HG03139 (cell line): ENCODE measurements around the gene CCDC74B.
A peak's percentile ranks its signal among the peaks of the same experiment; 100 is the strongest.
"Not testable (repeated sequence)": the region's sequence is repeated elsewhere in the genome, so short reads cannot be mapped to it uniquely, and the experiment has no call there.

ENCODE experiments used
- ATAC-seq: cut with Tn5 transposase; IDR thresholded peaks from one replicate; pipeline ENCODE4 v1.9.1; 2021; ENCODE audit not compliant: unreplicated experiment

The CCDC74B gene

DNA sequence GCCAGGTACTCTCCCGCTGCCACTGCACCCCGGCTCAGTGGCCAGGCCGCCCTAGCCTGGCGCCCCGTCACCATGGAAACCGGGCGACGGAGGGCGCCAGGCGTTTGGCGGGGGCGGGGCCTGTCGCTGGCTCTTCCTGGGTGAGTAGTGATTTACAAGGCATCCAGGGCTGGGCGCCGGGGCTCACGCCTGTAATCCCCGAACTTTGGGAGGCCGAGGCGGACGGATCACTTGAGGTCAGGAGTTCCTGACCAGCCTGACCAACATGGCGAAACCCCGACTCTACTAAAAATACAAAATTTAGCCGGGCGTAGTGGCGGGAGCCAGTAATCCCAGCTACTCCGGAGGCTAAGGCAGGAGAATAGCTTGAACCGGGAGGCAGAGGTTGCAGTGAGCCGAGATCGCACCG lies at the start of gene CCDC74B:
CCDC74B (minus strand) TSS at position 107 of the 409 bp plus-strand sequence. CDS start 116 bp downstream, outside the sequence.
- peak; percentile 91 for ATAC-seq

DNA sequence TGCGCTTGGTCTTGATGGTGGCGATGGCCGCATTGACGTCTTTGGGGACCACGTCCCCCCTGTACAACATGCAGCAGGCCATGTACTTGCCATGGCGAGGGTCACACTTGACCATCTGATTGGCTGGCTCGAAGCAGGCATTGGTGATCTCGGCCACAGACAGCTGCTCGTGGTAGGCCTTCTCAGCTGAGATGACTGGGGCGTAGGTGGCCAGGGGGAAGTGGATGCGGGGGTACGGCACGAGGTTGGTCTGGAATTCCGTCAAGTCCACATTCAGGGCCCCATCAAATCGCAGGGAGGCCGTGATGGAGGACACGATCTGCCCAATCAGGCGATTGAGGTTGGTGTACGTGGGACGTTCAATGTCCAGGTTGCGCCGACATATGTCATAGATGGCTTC lies 48.9 kb upstream of the CCDC74B start:
- ATAC-seq: not testable (repeated sequence)

DNA sequence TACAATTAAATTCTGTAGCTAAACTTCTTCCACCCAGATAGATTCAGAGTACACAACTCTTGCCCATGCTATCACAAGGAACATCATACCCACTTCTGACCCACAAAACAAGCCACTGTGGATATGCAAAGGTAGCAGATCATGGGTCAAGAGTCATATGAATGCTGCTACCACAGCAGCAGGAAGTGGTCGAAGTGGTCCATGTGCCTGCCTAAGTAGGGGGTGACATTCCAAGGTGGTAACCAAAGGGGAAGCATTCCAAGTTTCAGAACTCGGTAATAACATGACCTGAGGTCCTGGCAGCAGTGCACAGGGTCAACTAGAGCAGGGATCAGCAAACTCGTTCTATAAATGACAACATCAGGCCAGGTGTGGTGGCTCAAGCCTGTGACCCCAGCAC lies 47.5 kb upstream of the CCDC74B start:
- not testable (repeated sequence) for ATAC-seq

DNA sequence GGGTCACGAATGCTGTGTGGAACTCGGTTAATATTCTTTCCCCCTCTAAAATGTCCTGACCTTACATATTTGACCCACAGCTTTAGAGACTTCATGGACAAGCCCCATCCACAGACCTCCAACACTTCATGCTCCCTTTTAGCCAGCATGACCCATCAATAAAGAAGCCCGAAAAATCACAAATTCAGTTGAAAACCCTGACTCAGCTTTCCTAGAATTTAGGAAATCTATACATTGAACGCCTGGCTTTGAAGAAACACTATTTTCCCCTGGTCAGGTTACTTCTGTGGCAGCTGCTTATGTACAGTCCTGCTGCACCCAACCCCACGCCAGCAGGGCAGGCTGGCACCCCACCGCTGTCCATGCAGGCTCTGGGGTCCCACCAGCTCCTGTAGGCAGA lies 46.4 kb upstream of the CCDC74B start:
- not testable (repeated sequence) for ATAC-seq

GRCh38 chr2:130190237-130190636 lies 45.3 kb upstream of the CCDC74B start:
- ATAC-seq: no peak

DNA sequence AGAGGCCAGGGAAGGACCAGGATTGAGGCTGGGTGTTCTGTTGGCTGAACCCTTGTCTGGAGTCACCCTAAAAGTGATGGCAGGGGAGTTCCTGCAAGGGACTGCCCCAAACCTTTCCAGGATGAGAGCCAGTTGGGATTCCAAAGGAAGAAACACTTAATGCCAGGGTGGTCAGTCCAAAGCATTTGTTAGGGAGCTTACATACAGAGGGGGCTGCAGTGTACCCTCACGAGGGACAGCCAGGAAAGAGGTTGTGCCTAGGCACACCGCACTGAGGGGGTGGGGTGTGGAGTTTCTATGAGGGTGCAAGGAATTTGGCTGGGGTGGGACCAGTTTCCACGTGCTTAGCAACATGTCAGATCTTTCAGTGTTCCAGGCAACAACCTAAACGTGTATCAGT lies 44.0 kb upstream of the CCDC74B start:
- ATAC-seq: not testable (repeated sequence)

GRCh38 chr2:130187859-130188792 lies 43.2 kb upstream of the CCDC74B start:
- ATAC-seq: not testable (repeated sequence)

DNA sequence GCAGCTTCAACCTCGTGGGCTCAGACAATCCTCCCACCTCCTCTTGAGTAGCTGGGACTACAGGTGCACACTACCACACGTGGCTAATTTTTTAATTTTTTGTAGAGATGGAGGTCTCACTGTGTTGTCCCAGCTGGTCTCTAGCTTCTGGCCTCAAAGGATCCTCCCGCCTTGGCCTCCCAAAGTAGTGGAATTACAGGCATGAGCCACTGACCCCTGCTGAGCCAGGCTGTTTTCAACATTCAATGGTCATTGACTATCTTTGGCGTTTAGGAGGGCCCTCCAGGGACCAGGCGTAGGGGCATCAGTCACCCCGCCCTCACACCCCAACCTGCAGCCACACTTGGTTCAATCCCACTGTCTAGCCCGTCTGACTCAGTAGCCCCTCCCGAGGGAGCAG lies 42.4 kb upstream of the CCDC74B start:
- no peak for ATAC-seq

DNA sequence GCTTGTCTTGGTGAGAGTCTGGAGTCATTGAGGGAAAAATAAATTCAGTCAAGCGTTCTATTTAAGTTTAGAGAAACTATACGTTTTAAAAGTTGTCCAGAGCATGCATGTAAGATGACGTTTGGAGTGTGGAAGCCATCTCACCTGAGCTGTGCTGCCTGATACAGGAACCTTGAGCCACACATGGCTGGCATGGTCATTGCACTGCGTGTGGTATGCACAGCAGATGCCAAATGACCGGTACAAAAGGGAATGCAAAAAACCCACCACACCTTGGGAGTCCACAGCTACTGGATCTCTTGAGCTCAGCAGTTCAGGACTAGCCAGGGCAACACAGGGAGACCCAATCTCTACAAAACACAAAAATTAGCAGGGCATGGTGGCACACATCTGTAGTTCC lies 41.5 kb upstream of the CCDC74B start:
- ATAC-seq: no peak

GRCh38 chr2:130185896-130186295 lies 41.0 kb upstream of the CCDC74B start:
- no peak for ATAC-seq

- no peak for ATAC-seq
Measured at GRCh38 chr2:130185436-130185835, 40.5 kb upstream of the CCDC74B start.

GRCh38 chr2:130183512-130184373 lies 38.8 kb upstream of the CCDC74B start:
- ATAC-seq: no peak

- ATAC-seq: peak; percentile 5
Measured at GRCh38 chr2:130182826-130183511, 38.1 kb upstream of the CCDC74B start.

DNA sequence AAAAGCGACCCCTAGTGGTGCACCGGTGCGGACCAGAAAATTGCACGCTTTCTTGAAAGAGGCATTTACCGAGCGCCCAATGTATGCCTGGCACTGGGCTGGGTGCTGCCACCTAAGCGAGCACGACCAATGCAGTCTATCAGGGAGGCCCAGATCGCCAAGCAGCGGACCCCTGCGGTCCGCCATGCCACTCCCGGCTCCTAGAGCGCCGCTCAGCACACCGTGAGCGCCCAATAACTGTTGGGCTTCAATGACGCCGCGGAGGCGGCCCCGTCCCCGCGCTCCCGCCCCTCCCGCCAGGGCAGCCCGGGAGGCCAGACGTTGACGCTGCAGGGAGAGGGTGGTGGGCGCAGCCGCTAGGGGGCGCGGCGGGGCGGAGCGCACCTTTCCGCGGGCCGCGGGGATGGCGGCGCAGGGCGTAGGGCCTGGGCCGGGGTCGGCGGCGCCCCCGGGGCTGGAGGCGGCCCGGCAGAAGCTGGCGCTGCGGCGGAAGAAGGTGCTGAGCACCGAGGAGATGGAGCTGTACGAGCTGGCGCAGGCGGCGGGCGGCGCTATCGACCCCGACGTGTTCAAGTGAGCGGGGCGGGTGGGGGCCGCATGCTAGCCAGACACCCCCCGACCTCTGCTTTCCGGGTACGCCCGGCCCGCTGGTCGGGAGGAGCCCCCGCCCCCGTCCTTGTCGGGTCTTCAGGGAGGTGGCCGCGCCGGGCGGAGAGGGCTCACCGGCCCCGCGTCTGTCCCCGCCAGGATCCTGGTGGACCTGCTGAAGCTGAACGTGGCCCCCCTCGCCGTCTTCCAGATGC lies 37.2 kb upstream of the CCDC74B start, which contains the start of gene MZT2B:
MZT2B (plus strand) TSS at position 383 of the 803 bp plus-strand sequence; CDS start at position 404, 21 bp downstream.
- peak; percentile 75 for ATAC-seq

DNA sequence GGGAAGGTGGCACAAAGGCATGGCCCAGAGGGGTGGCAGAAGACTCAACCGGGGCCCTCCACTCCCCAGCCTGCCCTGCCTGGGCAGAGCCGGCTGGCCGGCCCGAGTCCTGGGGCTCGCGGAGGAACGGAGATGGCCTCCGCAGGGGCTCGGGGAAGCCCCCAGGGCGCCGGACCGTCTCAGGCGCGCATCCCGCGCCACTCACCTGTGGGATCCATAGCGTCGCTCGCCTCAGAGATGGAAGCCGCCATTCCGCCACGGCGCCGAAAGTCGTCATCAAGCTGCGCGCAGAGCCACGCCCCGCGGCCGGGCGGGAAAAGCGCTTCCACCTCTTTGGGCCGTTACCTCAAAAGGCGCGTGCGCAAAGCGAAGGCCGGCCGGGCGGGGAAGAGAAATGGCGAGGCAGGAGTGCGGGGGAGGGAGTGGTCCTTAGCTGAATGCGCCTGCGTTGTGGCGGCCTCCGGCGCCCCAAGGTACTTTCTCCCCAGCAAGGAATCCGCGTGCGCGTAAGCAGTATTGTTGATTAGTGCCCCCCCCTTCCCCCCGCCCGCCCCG lies 36.5 kb upstream of the CCDC74B start, which contains the start of gene SMPD4:
SMPD4 (minus strand) TSS at position 278 of the 555 bp plus-strand sequence. CDS start 5,010 bp downstream, outside the sequence.
- ATAC-seq: peak; percentile 50

- not testable (repeated sequence) for ATAC-seq
Measured at GRCh38 chr2:130180404-130181324, 35.8 kb upstream of the CCDC74B start.

DNA sequence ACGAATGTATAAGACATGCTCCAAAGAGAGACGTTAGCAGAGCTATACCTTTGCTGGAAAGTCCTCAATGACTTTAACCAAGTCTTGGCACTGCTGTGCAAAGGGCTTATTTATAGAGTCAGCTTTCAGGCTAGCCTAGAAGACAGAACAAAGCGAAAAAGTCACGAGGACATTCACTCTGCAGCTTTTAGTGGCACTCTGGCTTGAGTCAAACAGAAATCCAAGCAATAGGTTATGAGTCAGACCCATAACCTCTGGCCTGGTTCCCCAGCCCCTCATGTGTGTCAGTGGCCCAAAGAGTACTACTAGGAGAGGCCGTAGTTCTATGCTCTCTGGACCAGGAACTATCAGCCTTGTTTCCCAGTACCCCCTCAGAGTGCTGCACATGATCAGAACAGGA lies 30.0 kb upstream of the CCDC74B start:
- ATAC-seq: not testable (repeated sequence)

DNA sequence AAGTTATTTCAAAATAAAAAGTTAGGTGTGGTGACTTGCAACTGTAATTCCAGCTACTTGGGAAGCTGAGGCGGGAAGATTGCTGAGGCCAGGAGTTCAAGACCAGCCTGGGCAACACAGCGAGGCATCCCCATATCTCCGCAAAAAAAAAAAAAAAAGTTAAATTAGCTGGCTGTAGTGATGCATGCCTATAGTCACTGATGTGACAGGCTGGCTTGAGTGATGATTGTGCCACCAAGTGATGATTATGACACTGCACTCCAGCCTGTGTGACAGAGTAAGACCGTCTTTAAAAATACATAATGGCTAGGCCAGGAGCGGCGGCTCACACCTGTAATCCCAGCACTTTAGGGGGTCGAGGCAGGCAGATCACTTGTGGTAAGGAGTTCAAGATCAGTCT lies 25.0 kb upstream of the CCDC74B start:
- ATAC-seq: no peak
